Endothelial cell of umbilical vein (primary cell): ENCODE measurements around the gene PYGB. TPM values are rescaled to one million over a fixed set of nuclear protein-coding genes. Genes with fewer than 3 reads are reported as not detected.
A peak's percentile ranks its signal among the peaks of the same experiment; 100 is the strongest.

Source experiments
- BruUV-seq: library from RNA; stranded (reverse); fragments of 400-500 nt; replicated peaks from 2 replicates; lab custom pipeline; 2021; lab: Mats Ljungman, UMichigan
- CTCF ChIA-PET: fragments of 300-600, 350-600 bp; sonication (Branson Sonifier 250); formaldehyde crosslinking; loops from one replicate; lab custom pipeline; 2021; ENCODE audit warnings: antibody characterized with exemption, inconsistent platforms; lab: Charles Lee
- POLR2A ChIA-PET: fragments of 300-600, 350-600 bp; sonication (Branson Sonifier 250); formaldehyde crosslinking; loops from one replicate; lab custom pipeline; 2021; ENCODE audit warnings: antibody characterized with exemption, inconsistent platforms; lab: Charles Lee
- DNase-seq: peaks from one replicate; pipeline ENCODE4 v3.0.0-alpha.2; 2011; ENCODE audit warnings: low read depth, low spot score
- FAIRE-seq: peaks from 2 replicates; lab custom pipeline; 2011; peaks lifted over from hg19 to GRCh38; lab: Jason Lieb, UNC
- H2AFZ ChIP-seq: 2 replicates; pipeline ENCODE4 v1.6.0; 2012; ENCODE audit warnings: low read depth, low read length, control low read depth, inconsistent platforms
- H3K27ac ChIP-seq: 2 replicates; pipeline ENCODE4 v1.5.1; 2011; ENCODE audit warnings: low read depth, mild to moderate bottlenecking, control low read depth, low read length, moderate library complexity; ENCODE audit not compliant: insufficient read depth
- H3K27me3 ChIP-seq, 2 experiments: 2 replicates each; pipeline versions ENCODE4 v1.6.0 to v1.6.1; 2011; ENCODE audit warnings: low read length in 2 of 2, mixed read lengths in 1 of 2; ENCODE audit not compliant: control insufficient read depth in 2 of 2, insufficient read depth in 2 of 2
- H3K36me3 ChIP-seq, 2 experiments: 2 replicates in 1 of 2; 3 replicates in 1 of 2; pipeline ENCODE4 v1.5.1; 2011; ENCODE audit warnings: low read length in 2 of 2, mild to moderate bottlenecking in 1 of 2, moderate library complexity in 1 of 2; ENCODE audit not compliant: control insufficient read depth in 2 of 2, insufficient read depth in 2 of 2; ENCODE audit errors: extremely low read depth in 1 of 2
- H3K4me1 ChIP-seq: 3 replicates; pipeline ENCODE4 v1.5.1; 2011; ENCODE audit warnings: mild to moderate bottlenecking, low read length; ENCODE audit not compliant: control insufficient read depth, insufficient read depth; ENCODE audit errors: extremely low read depth
- H3K4me2 ChIP-seq: 2 replicates; pipeline ENCODE4 v1.6.1; 2011; ENCODE audit warnings: low read length, control low read depth, mixed read lengths; ENCODE audit not compliant: insufficient read depth
- H3K4me3 ChIP-seq, 3 experiments: fragments of 200-600 bp in 1 of 3; sonication (generic), shearing (Covaris generic) in 1 of 3; replicated peaks in 1 of 3; 2 replicates each; pipeline ENCODE4 v1.5.1; 2011 to 2016; ENCODE audit warnings: control low read depth in 3 of 3, low read length in 3 of 3, mild to moderate bottlenecking in 2 of 3, inconsistent platforms in 1 of 3, low read depth in 1 of 3, moderate library complexity in 1 of 3; ENCODE audit not compliant: insufficient read depth in 1 of 3
- H3K79me2 ChIP-seq: 2 replicates; pipeline ENCODE4 v1.6.0; 2012; ENCODE audit warnings: low read length, inconsistent platforms; ENCODE audit not compliant: control insufficient read depth, insufficient read depth
- H3K9ac ChIP-seq: replicated peaks from 2 replicates; pipeline ENCODE3; 2011; ENCODE audit warnings: low read length, control low read depth; ENCODE audit not compliant: insufficient read depth; ENCODE audit errors: extremely low read depth
- H3K9me1 ChIP-seq: replicated peaks from 3 replicates; pipeline ENCODE4 v1.6.0; 2011; ENCODE audit warnings: mild to moderate bottlenecking, low read length; ENCODE audit not compliant: control insufficient read depth, insufficient read depth; ENCODE audit errors: extremely low read depth
- H3K9me3 ChIP-seq: replicated peaks from 2 replicates; pipeline ENCODE4 v1.5.1; 2012; ENCODE audit warnings: low read length, inconsistent platforms; ENCODE audit not compliant: control insufficient read depth, insufficient read depth
- H4K20me1 ChIP-seq: replicated peaks from 2 replicates; pipeline ENCODE3; 2011; ENCODE audit warnings: mild to moderate bottlenecking, low read length; ENCODE audit not compliant: control insufficient read depth, insufficient read depth; ENCODE audit errors: extremely low read depth
- EZH2 ChIP-seq: IDR thresholded peaks from 2 replicates; pipeline ENCODE4 v1.6.1; 2012; ENCODE audit warnings: borderline replicate concordance, low read depth, mild to moderate bottlenecking, moderate library complexity, low read length, inconsistent platforms; ENCODE audit not compliant: severe bottlenecking
- FOS ChIP-seq: IDR thresholded peaks from 2 replicates; pipeline ENCODE4 v1.6.1; 2011; ENCODE audit warnings: mild to moderate bottlenecking, low read length, moderate library complexity, borderline replicate concordance; ENCODE audit not compliant: insufficient read depth
- GATA2 ChIP-seq: IDR thresholded peaks from 2 replicates; pipeline ENCODE4 v1.7.0; 2011; ENCODE audit warnings: low read depth, mild to moderate bottlenecking, moderate library complexity, mixed read lengths, low read length; ENCODE audit not compliant: insufficient read length, insufficient read depth
- JUN ChIP-seq: IDR thresholded peaks from 2 replicates; pipeline ENCODE4 v1.6.1; 2011; ENCODE audit warnings: borderline replicate concordance, low read depth; ENCODE audit not compliant: insufficient read length, insufficient read depth
- MYC ChIP-seq: IDR thresholded peaks from one replicate; pipeline ENCODE4 v1.6.1; 2011; ENCODE audit warnings: mild to moderate bottlenecking, low read depth, low read length
- POLR2A ChIP-seq: IDR thresholded peaks from 2 replicates; pipeline ENCODE4 v1.6.1; 2012; ENCODE audit warnings: low read depth, mild to moderate bottlenecking, control low read depth, low read length
- POLR2AphosphoS5 ChIP-seq: IDR thresholded peaks from 2 replicates; pipeline ENCODE4 v1.6.1; 2012; ENCODE audit warnings: low read depth, mild to moderate bottlenecking, control low read depth, low read length, moderate library complexity; ENCODE audit not compliant: insufficient read depth
- dilution Hi-C: fragments of 300-500 bp; cut with MboI; formaldehyde crosslinking; loops from one replicate; pipeline ENCODE4 v1.15.0; 2019; ENCODE audit warnings: low sequenced_read_pairs; ENCODE audit not compliant: extremely low pct_ligation_motif_present
- intact Hi-C: fragments of 100-400 bp; cut with micrococcal nuclease; formaldehyde crosslinking; loops from one replicate; pipeline ENCODE4 v1.10.0; 2022
- polyA plus RNA-seq, 4 experiments: library from polyadenylated mRNA; depleted of rRNA in 3 of 4; stranded (reverse) in 3 of 4; unstranded in 1 of 4; fragments of >200 nt; gene quantifications; 2 replicates each; pipeline versions ENCODE4 v1.2.1 to v1.2.3, GENCODE V29; 2011 to 2012; ENCODE audit warnings: missing spikeins in 1 of 4
- total RNA-seq: library from RNA; stranded (reverse); gene quantifications from 2 replicates; pipeline ENCODE4 v1.2.3, GENCODE V29; 2021
- TF ChIP-seq, protein P1 (sequence below), 2 donors: IDR thresholded peaks; 1 replicate in 1 of 2; 2 replicates in 1 of 2; pipeline ENCODE4 v1.5.1; 2011; ENCODE audit warnings: low read length in 2 of 2, mild to moderate bottlenecking in 2 of 2, moderate library complexity in 2 of 2, control low read depth in 1 of 2, inconsistent platforms in 1 of 2, low read depth in 1 of 2; ENCODE audit not compliant: insufficient read depth in 1 of 2; ENCODE audit errors: extremely low read depth in 1 of 2
- TF ChIP-seq, protein P2 (sequence below): IDR thresholded peaks from 2 replicates; pipeline ENCODE4 v1.6.1; 2011; ENCODE audit not compliant: insufficient read depth, insufficient read length

PYGB gene
- total and polyA plus RNA-seq, 2 donors (not counting 3 experiments of a cell fraction or from before 2014, with no cell fraction given) = 36.1 to 60.2 TPM

DNA sequence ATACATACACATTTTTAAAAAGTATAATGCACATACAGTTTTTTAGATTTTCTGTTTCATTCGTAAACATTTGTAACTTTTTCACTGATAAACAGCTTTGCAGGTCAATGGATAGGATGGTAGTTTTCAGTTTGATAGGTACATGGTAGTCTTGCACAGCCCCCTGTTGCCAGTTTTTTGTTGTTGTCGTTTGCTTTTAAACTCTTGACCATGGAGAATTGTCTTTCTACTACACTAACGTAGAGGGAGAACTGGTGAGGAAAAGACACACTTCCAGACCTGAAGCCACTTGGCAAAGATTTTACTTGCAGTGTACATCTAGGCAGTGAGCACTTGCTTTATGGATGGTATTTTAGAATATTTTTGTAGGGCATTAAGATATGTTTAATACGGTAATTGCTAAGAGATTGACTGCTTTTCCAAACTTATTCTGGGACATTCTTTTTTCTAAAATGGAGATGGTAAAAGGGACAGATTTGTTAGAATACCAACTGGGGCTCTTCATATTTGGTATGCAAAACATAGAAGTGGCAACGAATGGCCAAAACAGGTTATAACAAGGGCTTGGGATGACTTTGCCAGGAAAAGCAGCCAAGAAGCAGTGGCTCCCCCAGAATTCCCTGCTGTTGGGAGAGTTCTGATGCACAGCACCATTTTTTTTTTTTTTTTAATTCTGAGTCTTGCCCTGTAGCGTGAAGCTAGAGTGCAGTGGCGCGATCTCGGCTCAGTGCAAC is 1.5 kb downstream of the PYGB start:
- BruUV-seq = TSS peak; percentile 40
- Histone ChIP-seq H3K4me1 (peaks cover 11% of the 10 kb centered on the region), H3K27ac (no peak overlapping the region), H3K9ac (peak overlapping the region; percentile 61), H3K36me3 (no peaks in the 10 kb centered on the region), H3K9me1 (no peaks in the 10 kb centered on the region), H3K79me2 (peaks cover 53% of the 10 kb centered on the region), H3K4me2 (peak overlapping the region; percentile 86), H4K20me1 (no peaks in the 10 kb centered on the region), H3K9me3 (no peaks in the 10 kb centered on the region), H2AFZ (no peak overlapping the region), H3K27me3 (no peaks in the 10 kb centered on the region), H3K4me3 (peak overlapping the region; percentile 71 to 84 (median 77))
- ChIA-PET POLR2A (interaction anchor here (0.7 kb wide), 1 partner anchor 1616 kb away, joined by 5 read pairs; no protein-coding TSS in a partner anchor), CTCF (interaction anchor here (2.6 to 4.6 kb wide), 3 partner anchors 26 to 150 kb away, joined by 18 to 93 read pairs (median 25); no protein-coding TSS in a partner anchor)
- dilution Hi-C loops (no loop called here), intact Hi-C loops (loop anchor here (5.0 kb wide), 1 partner anchor 192 kb away; the partner anchor contains the start of gene ACSS1)
- TF ChIP-seq JUN (no peak), FOS (no peak), GATA2 (no peak), POLR2AphosphoS5 (no peak), POLR2A (no peak), EZH2 (no peak), MYC (no peak)
- TF ChIP-seq, protein P1, sequence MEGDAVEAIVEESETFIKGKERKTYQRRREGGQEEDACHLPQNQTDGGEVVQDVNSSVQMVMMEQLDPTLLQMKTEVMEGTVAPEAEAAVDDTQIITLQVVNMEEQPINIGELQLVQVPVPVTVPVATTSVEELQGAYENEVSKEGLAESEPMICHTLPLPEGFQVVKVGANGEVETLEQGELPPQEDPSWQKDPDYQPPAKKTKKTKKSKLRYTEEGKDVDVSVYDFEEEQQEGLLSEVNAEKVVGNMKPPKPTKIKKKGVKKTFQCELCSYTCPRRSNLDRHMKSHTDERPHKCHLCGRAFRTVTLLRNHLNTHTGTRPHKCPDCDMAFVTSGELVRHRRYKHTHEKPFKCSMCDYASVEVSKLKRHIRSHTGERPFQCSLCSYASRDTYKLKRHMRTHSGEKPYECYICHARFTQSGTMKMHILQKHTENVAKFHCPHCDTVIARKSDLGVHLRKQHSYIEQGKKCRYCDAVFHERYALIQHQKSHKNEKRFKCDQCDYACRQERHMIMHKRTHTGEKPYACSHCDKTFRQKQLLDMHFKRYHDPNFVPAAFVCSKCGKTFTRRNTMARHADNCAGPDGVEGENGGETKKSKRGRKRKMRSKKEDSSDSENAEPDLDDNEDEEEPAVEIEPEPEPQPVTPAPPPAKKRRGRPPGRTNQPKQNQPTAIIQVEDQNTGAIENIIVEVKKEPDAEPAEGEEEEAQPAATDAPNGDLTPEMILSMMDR (IDR thresholded peaks at IDR 0.05; ENCODE audit: extremely low read depth in 1 of 2, insufficient read depth in 1 of 2, low read depth in 1 of 2, low read length in 2 of 2) = no peak
- TF ChIP-seq, protein P2, sequence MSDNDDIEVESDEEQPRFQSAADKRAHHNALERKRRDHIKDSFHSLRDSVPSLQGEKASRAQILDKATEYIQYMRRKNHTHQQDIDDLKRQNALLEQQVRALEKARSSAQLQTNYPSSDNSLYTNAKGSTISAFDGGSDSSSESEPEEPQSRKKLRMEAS = no peak
- peak; percentile 30 for DNase-seq
- peak; percentile 81 for FAIRE-seq
